HEK293 (cell line): ENCODE measurements around the gene BCL7C.

ENCODE experiments used
- EGR2 ChIP-seq: fragments of 450-650 bp; formaldehyde crosslinking; IDR thresholded peaks from 2 replicates; pipeline ENCODE4 v1.5.1; 2016; ENCODE audit warnings: low read depth, missing biosample characterization, missing genetic modification characterization
- GFI1B ChIP-seq: fragments of 450-650 bp; formaldehyde crosslinking; IDR thresholded peaks from 2 replicates; pipeline ENCODE4 v1.5.1; 2016; ENCODE audit warnings: missing biosample characterization, missing genetic modification characterization
- GLI2 ChIP-seq: fragments of 450-650 bp; formaldehyde crosslinking; IDR thresholded peaks from 2 replicates; pipeline ENCODE4; 2017; ENCODE audit warnings: missing biosample characterization, missing genetic modification characterization, low read depth, borderline replicate concordance
- KLF10 ChIP-seq: fragments of 450-650 bp; IDR thresholded peaks from 2 replicates; pipeline ENCODE4 v1.5.1; 2018; ENCODE audit warnings: missing biosample characterization, mild to moderate bottlenecking, missing genetic modification characterization
- MYNN ChIP-seq: fragments of 450-650 bp; formaldehyde crosslinking; IDR thresholded peaks from 2 replicates; pipeline ENCODE4 v1.5.1; 2016; ENCODE audit warnings: missing biosample characterization, missing genetic modification characterization, borderline replicate concordance
- OSR2 ChIP-seq: fragments of 450-650 bp; formaldehyde crosslinking; IDR thresholded peaks from 2 replicates; pipeline ENCODE4 v1.5.1; 2016; ENCODE audit warnings: missing biosample characterization, missing genetic modification characterization
- REPIN1 ChIP-seq: fragments of 450-650 bp; formaldehyde crosslinking; IDR thresholded peaks from 2 replicates; pipeline ENCODE4 v1.5.1; 2017; ENCODE audit warnings: missing biosample characterization, missing genetic modification characterization, low read depth
- SCRT1 ChIP-seq: fragments of 450-650 bp; formaldehyde crosslinking; IDR thresholded peaks from 2 replicates; pipeline ENCODE4 v1.5.1; 2016; ENCODE audit warnings: missing biosample characterization, missing genetic modification characterization, borderline replicate concordance
- SETDB1 ChIP-seq: IDR thresholded peaks from one replicate; pipeline ENCODE4 v1.6.1; 2017; ENCODE audit warnings: mild to moderate bottlenecking, low read length, moderate library complexity, mixed read lengths; ENCODE audit not compliant: insufficient read length
- ZBTB20 ChIP-seq: fragments of 450-650 bp; formaldehyde crosslinking; IDR thresholded peaks from 2 replicates; pipeline ENCODE4 v1.5.1; 2016; ENCODE audit warnings: missing biosample characterization, missing genetic modification characterization
- ZNF114 ChIP-seq: fragments of 450-650 bp; formaldehyde crosslinking; IDR thresholded peaks from 2 replicates; pipeline ENCODE4 v1.5.0; 2017; ENCODE audit warnings: missing biosample characterization, missing genetic modification characterization
- ZNF18 ChIP-seq: fragments of 450-650 bp; formaldehyde crosslinking; IDR thresholded peaks from 2 replicates; pipeline ENCODE4 v1.5.1; 2016; ENCODE audit warnings: missing biosample characterization, missing genetic modification characterization
- ZNF214 ChIP-seq: fragments of 450-650 bp; formaldehyde crosslinking; IDR thresholded peaks from 2 replicates; pipeline ENCODE4 v1.5.1; 2017; ENCODE audit warnings: missing biosample characterization, mild to moderate bottlenecking, missing genetic modification characterization, borderline replicate concordance
- ZNF248 ChIP-seq: fragments of 450-650 bp; formaldehyde crosslinking; IDR thresholded peaks from 2 replicates; pipeline ENCODE4 v1.5.1; 2017; ENCODE audit warnings: missing biosample characterization, missing genetic modification characterization
- ZNF26 ChIP-seq: fragments of 450-650 bp; formaldehyde crosslinking; IDR thresholded peaks from 2 replicates; pipeline ENCODE4 v1.5.1; 2016; ENCODE audit warnings: missing biosample characterization, missing genetic modification characterization
- ZNF266 ChIP-seq: fragments of 450-650 bp; formaldehyde crosslinking; IDR thresholded peaks from 2 replicates; pipeline ENCODE4 v1.5.1; 2016; ENCODE audit warnings: missing biosample characterization, missing genetic modification characterization, low read depth
- ZNF302 ChIP-seq: fragments of 450-650 bp; formaldehyde crosslinking; IDR thresholded peaks from 2 replicates; pipeline ENCODE4 v1.5.1; 2016; ENCODE audit warnings: missing biosample characterization, missing genetic modification characterization, low read depth
- ZNF311 ChIP-seq: fragments of 450-650 bp; formaldehyde crosslinking; IDR thresholded peaks from 2 replicates; pipeline ENCODE4 v1.5.1; 2017; ENCODE audit warnings: missing biosample characterization, missing genetic modification characterization, borderline replicate concordance
- ZNF335 ChIP-seq: fragments of 450-650 bp; formaldehyde crosslinking; conservative IDR thresholded peaks from 2 replicates; pipeline ENCODE4 v1.5.1; 2016; ENCODE audit warnings: missing biosample characterization, missing genetic modification characterization
- ZNF341 ChIP-seq: fragments of 450-650 bp; formaldehyde crosslinking; IDR thresholded peaks from 2 replicates; pipeline ENCODE4; 2016; ENCODE audit warnings: low read depth, missing biosample characterization, missing genetic modification characterization
- ZNF366 ChIP-seq: fragments of 450-650 bp; formaldehyde crosslinking; conservative IDR thresholded peaks from 2 replicates; pipeline ENCODE4 v1.5.1; 2016; ENCODE audit warnings: missing biosample characterization, missing genetic modification characterization
- ZNF37A ChIP-seq: fragments of 450-650 bp; IDR thresholded peaks from 2 replicates; pipeline ENCODE4 v1.5.1; 2018; ENCODE audit warnings: missing biosample characterization, missing genetic modification characterization
- ZNF398 ChIP-seq: fragments of 450-650 bp; formaldehyde crosslinking; IDR thresholded peaks from 2 replicates; pipeline ENCODE4 v1.5.1; 2017; ENCODE audit warnings: missing biosample characterization, missing genetic modification characterization
- ZNF404 ChIP-seq: fragments of 450-650 bp; formaldehyde crosslinking; IDR thresholded peaks from 2 replicates; pipeline ENCODE4 v1.5.1; 2017; ENCODE audit warnings: missing biosample characterization, missing genetic modification characterization
- ZNF473 ChIP-seq: fragments of 450-650 bp; formaldehyde crosslinking; IDR thresholded peaks from 2 replicates; pipeline ENCODE4 v1.5.1; 2017; ENCODE audit warnings: missing biosample characterization, missing genetic modification characterization
- ZNF548 ChIP-seq: fragments of 450-650 bp; formaldehyde crosslinking; IDR thresholded peaks from 2 replicates; pipeline ENCODE4 v1.5.1; 2016; ENCODE audit warnings: missing biosample characterization, missing genetic modification characterization
- ZNF596 ChIP-seq: fragments of 450-650 bp; IDR thresholded peaks from 2 replicates; pipeline ENCODE4 v1.5.0; 2018; ENCODE audit warnings: missing biosample characterization, mild to moderate bottlenecking, missing genetic modification characterization, moderate library complexity
- ZNF610 ChIP-seq: fragments of 450-650 bp; formaldehyde crosslinking; IDR thresholded peaks from 2 replicates; pipeline ENCODE4 v1.5.1; 2016; ENCODE audit warnings: missing biosample characterization, missing genetic modification characterization, borderline replicate concordance
- ZNF626 ChIP-seq: fragments of 450-650 bp; sonication (Bioruptor Pico); formaldehyde crosslinking; IDR thresholded peaks from 2 replicates; pipeline ENCODE4 v1.5.1; 2018; ENCODE audit warnings: missing biosample characterization, missing genetic modification characterization, inconsistent platforms
- ZNF629 ChIP-seq: fragments of 450-650 bp; formaldehyde crosslinking; IDR thresholded peaks from 2 replicates; pipeline ENCODE4 v1.5.1; 2017; ENCODE audit warnings: missing biosample characterization, missing genetic modification characterization
- ZNF645 ChIP-seq: fragments of 450-650 bp; formaldehyde crosslinking; IDR thresholded peaks from 2 replicates; pipeline ENCODE4; 2016; ENCODE audit warnings: missing biosample characterization, missing genetic modification characterization
- ZNF658 ChIP-seq: fragments of 450-650 bp; formaldehyde crosslinking; IDR thresholded peaks from 2 replicates; pipeline ENCODE4; 2016; ENCODE audit warnings: missing biosample characterization, missing genetic modification characterization
- ZNF777 ChIP-seq: fragments of 450-650 bp; formaldehyde crosslinking; IDR thresholded peaks from 2 replicates; pipeline ENCODE4 v1.5.1; 2017; ENCODE audit warnings: missing biosample characterization, missing genetic modification characterization, borderline replicate concordance
- ZNF830 ChIP-seq: fragments of 450-650 bp; IDR thresholded peaks from 2 replicates; pipeline ENCODE4 v1.5.0; 2018; ENCODE audit warnings: missing biosample characterization, missing genetic modification characterization, low read depth, mild to moderate bottlenecking, moderate library complexity
- ZNF837 ChIP-seq: fragments of 450-650 bp; formaldehyde crosslinking; IDR thresholded peaks from 2 replicates; pipeline ENCODE4 v1.5.1; 2016; ENCODE audit warnings: missing biosample characterization, missing genetic modification characterization
- ZSCAN23 ChIP-seq: fragments of 450-650 bp; formaldehyde crosslinking; IDR thresholded peaks from 2 replicates; pipeline ENCODE4 v1.5.1; 2016; ENCODE audit warnings: missing biosample characterization, missing genetic modification characterization
- ZSCAN30 ChIP-seq: fragments of 450-650 bp; IDR thresholded peaks from 2 replicates; pipeline ENCODE4 v1.5.1; 2018; ENCODE audit warnings: missing biosample characterization, mild to moderate bottlenecking, missing genetic modification characterization, moderate library complexity

Gene BCL7C

GRCh38 chr16:30901201-30902028 is 7.5 kb upstream of the BCL7C start (continued):
- TF ChIP-seq ZNF645 (tag by site-specific recombination), result no peak
- TF ChIP-seq ZNF626, result no peak
- no peak for TF ChIP-seq KLF10 (tag by site-specific recombination)
- TF ChIP-seq ZSCAN30 (tag by site-specific recombination), result no peak
- no peak for TF ChIP-seq ZNF596 (tag by site-specific recombination)
- TF ChIP-seq GLI2 (tag by site-specific recombination), result no peak
- TF ChIP-seq ZNF366 (tag by site-specific recombination), result no peak
- no peak for TF ChIP-seq ZNF114 (tag by site-specific recombination)
- no peak for TF ChIP-seq ZNF610
- no peak for TF ChIP-seq ZNF629
- 0 out of 2 replicates have a peak, but pooled peaks have one; percentile 26 for TF ChIP-seq ZNF341 (tag by site-specific recombination)
- no peak for TF ChIP-seq ZNF404 (tag by site-specific recombination)
- no peak for TF ChIP-seq ZNF26 (tag by site-specific recombination)
- TF ChIP-seq GFI1B (tag by site-specific recombination), result no peak
- TF ChIP-seq OSR2 (tag by site-specific recombination), result no peak
- no peak for TF ChIP-seq ZNF37A (tag by site-specific recombination)
- no peak for TF ChIP-seq SETDB1
- no peak for TF ChIP-seq ZNF398 (tag by site-specific recombination)
- TF ChIP-seq ZNF266 (tag by site-specific recombination), result no peak
- TF ChIP-seq REPIN1 (tag by site-specific recombination), result no peak
- TF ChIP-seq ZBTB20 (tag by site-specific recombination), result no peak; the same call in 1 of the 2 replicates
- peak; percentile 75 for TF ChIP-seq ZNF335 (tag by site-specific recombination)
- no peak for TF ChIP-seq SCRT1 (tag by site-specific recombination)
- no peak for TF ChIP-seq ZNF248 (tag by site-specific recombination)
- no peak for TF ChIP-seq ZNF777 (tag by site-specific recombination)
- no peak for TF ChIP-seq ZNF311 (tag by site-specific recombination)
- no peak for TF ChIP-seq ZNF302 (tag by site-specific recombination)
- no peak for TF ChIP-seq ZNF830 (tag by site-specific recombination)
- no peak for TF ChIP-seq ZSCAN23 (tag by site-specific recombination)
- TF ChIP-seq ZNF18, result no peak
- no peak for TF ChIP-seq ZNF548 (tag by site-specific recombination)
- no peak for TF ChIP-seq ZNF214 (tag by site-specific recombination)
- TF ChIP-seq MYNN (tag by site-specific recombination), result no peak
- TF ChIP-seq ZNF473 (tag by site-specific recombination), result no peak
- TF ChIP-seq ZNF837, result no peak
- TF ChIP-seq EGR2 (tag by site-specific recombination), result peak; percentile 71
- TF ChIP-seq ZNF658 (tag by site-specific recombination), result no peak
